Body of pancreas (tissue), 4 donors: ENCODE results near the gene ANKLE1. TPM values are rescaled to one million over a fixed set of nuclear protein-coding genes. Genes with fewer than 3 reads are reported as not detected.
A peak's percentile ranks its signal among the peaks of the same experiment; 100 is the strongest.

Experiments
- ATAC-seq: fragments of 150-250 bp; one replicate; pipeline ENCODE4 v1.9.1; 2016
- DNase-seq, 4 donors: peaks; one replicate each; pipeline ENCODE4 v3.0.0-alpha.2; 2019
- H3K27ac ChIP-seq, 4 donors: fragments of 200-600 bp; sonication (generic); 1 replicate in 3 of 4; 2 replicates in 1 of 4; pipeline versions ENCODE4 v1.5.1 to v1.6.1; 2016 to 2019; ENCODE audit warnings: mild to moderate bottlenecking in 1 of 4, mixed read lengths in 1 of 4, moderate library complexity in 1 of 4
- H3K27me3 ChIP-seq, 2 donors: fragments of 200-600 bp; sonication (generic); one replicate each; pipeline ENCODE4 v1.6.0; 2016; ENCODE audit warnings: mild to moderate bottlenecking in 1 of 2
- H3K36me3 ChIP-seq, 2 donors: fragments of 200-600 bp; sonication (generic); replicated peaks in 1 of 2; 2 replicates each; pipeline ENCODE4 v1.5.1; 2016; ENCODE audit warnings: low read depth in 2 of 2; ENCODE audit not compliant: insufficient read depth in 1 of 2
- H3K4me1 ChIP-seq: fragments of 200-600 bp; sonication (generic); one replicate; pipeline ENCODE4 v1.6.0; 2016
- H3K4me3 ChIP-seq, 2 donors: fragments of 200-600 bp; sonication (generic); 1 replicate in 1 of 2; 2 replicates in 1 of 2; pipeline ENCODE4 v1.5.1; 2016 to 2019
- H3K9me3 ChIP-seq, 3 donors: fragments of 200-600 bp; sonication (generic); 1 replicate in 2 of 3; 2 replicates in 1 of 3; pipeline ENCODE4 v1.5.1; 2016
- POLR2A ChIP-seq, 3 donors: fragments of 450-650 bp; IDR thresholded peaks; one replicate each; pipeline ENCODE4 v1.6.1; 2016; ENCODE audit warnings: antibody characterized with exemption in 3 of 3, mild to moderate bottlenecking in 2 of 3
- WGBS, 2 donors: methylation state at CpG; one replicate each; pipeline ENCODE4 v1.1.5; 2017; 5-methylcytosine and 5-hydroxymethylcytosine counted together
- intact Hi-C: fragments of 100-400 bp; cut with DNase I; formaldehyde crosslinking; loops from one replicate; pipeline ENCODE4 v1.15.1; 2023
- total RNA-seq, 2 donors: library from RNA; depleted of rRNA; stranded (reverse); fragments of >200 nt; gene quantifications; one replicate each; pipeline ENCODE4 v1.1.0, GENCODE V29; 2016
- TF ChIP-seq, protein P1 (sequence below), 7 experiments: fragments of 450-650 bp in 4 of 7; fragments of 200-600 bp in 3 of 7; sonication (generic) in 3 of 7; IDR thresholded peaks; one replicate each; pipeline ENCODE4 v1.5.1; 2016 to 2019; ENCODE audit warnings: antibody characterized with exemption in 7 of 7

The ANKLE1 gene
- total RNA-seq, 2 donors from 2014 or later: 0.33 TPM; not detected in 1

DNA sequence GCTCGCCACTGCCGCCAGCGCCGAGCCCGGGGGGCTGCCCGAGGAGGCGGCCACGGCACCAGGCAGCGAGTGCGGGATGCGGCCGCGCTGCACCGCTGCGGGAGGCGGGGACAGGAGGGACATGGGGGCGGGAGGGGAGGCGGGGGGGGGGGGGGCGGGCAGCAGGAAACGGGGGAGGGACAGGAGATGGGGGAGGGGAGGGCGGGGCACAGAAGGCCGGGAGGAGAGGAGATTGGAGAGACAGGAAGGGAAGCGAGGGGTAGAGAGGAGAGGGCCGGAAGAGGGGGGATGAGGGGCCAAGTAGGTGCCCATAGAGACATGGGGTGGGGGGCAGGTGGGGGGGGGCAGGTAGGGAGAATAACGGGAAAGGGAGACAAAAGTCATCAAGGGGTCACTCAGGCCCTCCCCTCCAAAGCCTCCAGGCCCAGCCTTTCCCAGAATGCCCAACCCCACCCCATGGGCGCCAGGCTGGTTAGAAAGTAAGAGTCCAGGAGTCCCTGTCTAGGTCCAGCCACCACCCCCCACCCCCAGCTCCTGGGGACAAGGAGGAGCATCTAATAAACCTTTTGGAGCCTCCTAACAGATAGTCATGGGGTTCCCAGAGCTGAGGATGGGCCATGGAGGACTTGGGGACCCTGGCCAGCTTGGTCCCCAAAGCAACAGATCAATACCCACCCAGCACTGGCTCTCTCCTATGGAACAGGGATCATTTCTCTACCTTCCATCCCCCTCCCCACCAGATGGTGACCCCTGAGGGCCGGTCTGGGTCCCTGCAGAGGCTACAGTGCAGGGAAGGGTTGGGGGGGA lies 45.5 kb upstream of the ANKLE1 start:
- H3K4me3 ChIP-seq: no peak overlapping the region
- ATAC-seq (no peak), DNase-seq (peak in 1 of 4 donors; percentile 48)
- no peak for TF ChIP-seq POLR2A (IDR thresholded peaks at IDR 0.05)
- TF ChIP-seq, protein P1, sequence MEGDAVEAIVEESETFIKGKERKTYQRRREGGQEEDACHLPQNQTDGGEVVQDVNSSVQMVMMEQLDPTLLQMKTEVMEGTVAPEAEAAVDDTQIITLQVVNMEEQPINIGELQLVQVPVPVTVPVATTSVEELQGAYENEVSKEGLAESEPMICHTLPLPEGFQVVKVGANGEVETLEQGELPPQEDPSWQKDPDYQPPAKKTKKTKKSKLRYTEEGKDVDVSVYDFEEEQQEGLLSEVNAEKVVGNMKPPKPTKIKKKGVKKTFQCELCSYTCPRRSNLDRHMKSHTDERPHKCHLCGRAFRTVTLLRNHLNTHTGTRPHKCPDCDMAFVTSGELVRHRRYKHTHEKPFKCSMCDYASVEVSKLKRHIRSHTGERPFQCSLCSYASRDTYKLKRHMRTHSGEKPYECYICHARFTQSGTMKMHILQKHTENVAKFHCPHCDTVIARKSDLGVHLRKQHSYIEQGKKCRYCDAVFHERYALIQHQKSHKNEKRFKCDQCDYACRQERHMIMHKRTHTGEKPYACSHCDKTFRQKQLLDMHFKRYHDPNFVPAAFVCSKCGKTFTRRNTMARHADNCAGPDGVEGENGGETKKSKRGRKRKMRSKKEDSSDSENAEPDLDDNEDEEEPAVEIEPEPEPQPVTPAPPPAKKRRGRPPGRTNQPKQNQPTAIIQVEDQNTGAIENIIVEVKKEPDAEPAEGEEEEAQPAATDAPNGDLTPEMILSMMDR (IDR thresholded peaks at IDR 0.05): no peak
- H3K9me3 ChIP-seq: no peaks in the 10 kb centered on the region
- peak overlapping the region; percentile 34 to 82 (median 67) for H3K27ac ChIP-seq
- WGBS, 2 donors: 19 to 32% methylated on average over 8 to 9 of the region's 27 CpGs
- peaks cover 54% of the 10 kb centered on the region for H3K4me1 ChIP-seq
- H3K27me3 ChIP-seq: no peaks in the 10 kb centered on the region
- peaks cover 3 to 5% of the 10 kb centered on the region in 2 donors for H3K36me3 ChIP-seq
- intact Hi-C loops: no loop called here

DNA sequence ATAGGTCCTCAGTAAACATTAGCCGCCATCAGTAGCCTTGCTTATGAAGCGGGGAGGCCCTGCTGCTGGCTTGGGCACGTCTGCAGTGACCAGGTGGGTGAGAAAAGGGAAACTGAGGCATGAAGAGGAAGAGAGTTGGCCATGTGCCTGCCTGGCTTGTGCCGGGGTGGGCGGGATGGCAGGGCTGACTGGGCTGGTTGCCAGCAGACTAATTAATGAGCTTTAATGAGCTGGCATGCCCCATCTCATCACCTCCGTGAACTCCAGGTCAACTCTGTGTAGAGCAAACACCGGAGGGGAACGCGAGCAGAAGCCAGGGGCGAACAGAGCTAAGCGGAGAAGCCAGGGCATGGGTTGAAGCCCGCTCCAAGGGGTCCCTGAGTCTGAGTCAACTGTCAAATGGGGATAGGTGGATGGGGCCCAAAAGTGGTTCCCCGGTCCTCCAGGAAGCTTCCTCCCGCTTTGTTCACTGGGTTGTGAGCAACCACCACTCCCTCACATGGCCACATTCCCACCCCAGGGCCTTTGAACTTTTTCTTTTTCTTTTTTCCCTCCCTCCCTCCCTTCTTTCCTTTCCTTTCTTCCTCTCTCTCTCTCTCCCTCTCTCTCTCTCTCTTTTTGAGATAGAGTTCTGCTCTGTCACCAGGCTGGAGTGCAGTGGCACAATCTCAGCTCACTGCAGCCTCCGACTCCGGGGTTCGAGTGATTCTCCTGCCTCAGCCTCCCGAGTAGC lies 44.7 kb upstream of the ANKLE1 start:
- intact Hi-C loops: no loop called here
- Histone ChIP-seq H3K9me3 (no peaks in the 10 kb centered on the region), H3K27me3 (no peaks in the 10 kb centered on the region), H3K4me1 (peaks cover 62% of the 10 kb centered on the region), H3K36me3 (peaks cover 3 to 5% of the 10 kb centered on the region in 2 donors), H3K4me3 (no peak overlapping the region), H3K27ac (peak overlapping the region in 3 of 4 donors; percentile 51 to 68 (median 56))
- DNase-seq (no peak), ATAC-seq (no peak)
- 73 to 82% methylated on average over 18 of the region's 18 CpGs for WGBS, 2 donors
- TF ChIP-seq, protein P1 (IDR thresholded peaks at IDR 0.05): no peak
- no peak for TF ChIP-seq POLR2A (IDR thresholded peaks at IDR 0.05)

DNA sequence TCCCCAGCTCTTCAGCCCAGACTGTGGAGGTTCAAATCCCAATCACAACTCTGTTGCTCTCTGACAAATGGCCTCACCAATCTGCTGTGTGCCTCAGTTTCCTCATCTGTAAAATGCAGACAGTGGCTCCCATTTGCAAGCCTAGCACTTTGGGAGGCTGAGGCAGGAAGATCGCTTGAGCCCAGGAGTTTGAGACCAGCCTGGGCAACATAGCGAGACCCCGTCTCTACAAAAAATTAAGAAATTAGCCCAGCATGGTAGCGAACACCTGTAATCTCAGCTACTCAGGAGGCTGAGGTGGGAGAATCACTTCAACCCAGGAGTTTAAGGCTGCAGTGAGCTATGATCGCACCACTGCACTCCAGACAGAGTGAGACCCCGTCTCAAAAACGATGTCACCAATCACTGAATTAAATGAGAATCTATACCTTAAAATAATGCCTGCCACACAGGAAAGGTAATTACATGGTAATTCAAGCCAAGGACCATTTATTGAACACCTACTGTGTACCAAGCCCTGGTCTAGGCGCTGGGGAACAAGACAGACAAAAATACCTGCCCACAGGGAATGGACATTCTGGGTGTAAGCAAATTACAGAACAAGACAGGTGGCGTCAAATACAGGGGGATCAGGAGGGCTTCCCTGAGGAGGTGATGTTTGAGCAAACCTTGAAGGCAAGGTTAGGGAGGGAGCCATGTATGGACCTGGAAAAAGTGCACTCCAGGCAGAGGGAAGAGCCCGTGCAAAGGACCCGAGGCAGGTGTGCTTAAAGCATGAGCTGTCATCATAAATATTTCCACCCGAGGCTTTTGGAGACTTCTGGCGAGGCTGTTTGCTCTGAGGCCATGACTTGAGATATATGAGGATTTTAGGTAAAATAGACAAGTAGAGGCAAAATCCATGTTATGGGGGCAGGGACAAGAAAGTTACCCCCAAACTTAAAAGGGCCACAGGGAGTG lies 43.7 kb upstream of the ANKLE1 start:
- Histone ChIP-seq H3K4me1 (peaks cover 73% of the 10 kb centered on the region), H3K4me3 (no peak overlapping the region), H3K27me3 (no peaks in the 10 kb centered on the region), H3K36me3 (no peaks in the 10 kb centered on the region), H3K9me3 (no peaks in the 10 kb centered on the region), H3K27ac (peak overlapping the region in 1 of 4 donors; percentile 30)
- TF ChIP-seq POLR2A (IDR thresholded peaks at IDR 0.05): no peak
- TF ChIP-seq, protein P1 (IDR thresholded peaks at IDR 0.05): no peak
- WGBS, 2 donors: 85 to 91% methylated on average over 9 to 13 of the region's 13 CpGs
- intact Hi-C loops: no loop called here
- no peak for DNase-seq
- ATAC-seq: no peak

DNA sequence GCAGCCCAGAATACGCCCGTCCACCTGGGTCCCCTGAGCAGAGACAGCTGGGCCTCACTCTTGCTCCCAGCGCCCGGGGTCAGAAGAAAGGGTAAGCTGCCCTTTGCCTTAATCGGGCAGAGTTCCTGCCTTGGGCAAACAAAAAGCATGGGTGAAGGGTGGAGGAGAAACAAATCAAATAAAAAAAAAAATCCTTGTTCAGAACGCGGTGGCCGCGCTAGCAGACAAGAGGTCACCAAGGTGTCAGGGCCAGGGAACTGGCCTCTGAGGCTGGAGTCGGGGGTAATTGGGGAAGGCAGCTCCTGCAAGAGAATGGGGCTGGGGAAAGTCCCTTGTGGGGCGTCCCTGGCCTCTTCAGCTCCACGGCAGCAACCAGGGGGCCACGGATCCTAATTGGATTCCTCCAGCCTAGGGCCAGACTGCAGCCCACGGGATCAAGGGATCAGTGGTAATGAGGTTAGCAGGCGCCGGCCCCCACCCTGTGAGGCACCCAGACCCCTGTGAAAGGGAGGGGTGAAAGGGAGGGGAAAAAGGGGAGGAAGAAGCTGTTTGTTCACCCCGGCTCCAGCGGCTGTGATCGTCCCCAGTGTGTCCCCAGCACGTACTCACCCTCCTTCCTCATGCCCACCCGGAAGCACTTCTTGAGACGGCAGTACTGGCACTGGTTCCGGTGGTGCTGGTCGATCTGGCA lies 41.5 kb upstream of the ANKLE1 start:
- ATAC-seq (no peak), DNase-seq (peak in 1 of 4 donors; percentile 41)
- Histone ChIP-seq H3K27me3 (no peaks in the 10 kb centered on the region), H3K36me3 (no peaks in the 10 kb centered on the region), H3K4me1 (peaks cover 71% of the 10 kb centered on the region), H3K9me3 (no peaks in the 10 kb centered on the region), H3K27ac (peak overlapping the region; percentile 4 to 71 (median 58)), H3K4me3 (no peak overlapping the region)
- TF ChIP-seq, protein P1 (IDR thresholded peaks at IDR 0.05): no peak
- no peak for TF ChIP-seq POLR2A (IDR thresholded peaks at IDR 0.05)
- intact Hi-C loops: no loop called here
- WGBS, 2 donors: 41 to 50% methylated on average over 15 to 24 of the region's 24 CpGs
